HG02588 (cell line): ENCODE results near the gene MYO1F.
"Not testable (repeated sequence)": the region's sequence is repeated elsewhere in the genome, so short reads cannot be mapped to it uniquely, and the experiment has no call there.

Experiments used
- ATAC-seq: cut with Tn5 transposase; IDR thresholded peaks from one replicate; pipeline ENCODE4 v1.9.1; 2021; ENCODE audit warnings: mild to moderate bottlenecking, moderate library complexity; ENCODE audit not compliant: unreplicated experiment

MYO1F gene

GRCh38 chr19:8600816-8601215 lies 23.6 kb upstream of the MYO1F start:
- ATAC-seq, result no peak

DNA sequence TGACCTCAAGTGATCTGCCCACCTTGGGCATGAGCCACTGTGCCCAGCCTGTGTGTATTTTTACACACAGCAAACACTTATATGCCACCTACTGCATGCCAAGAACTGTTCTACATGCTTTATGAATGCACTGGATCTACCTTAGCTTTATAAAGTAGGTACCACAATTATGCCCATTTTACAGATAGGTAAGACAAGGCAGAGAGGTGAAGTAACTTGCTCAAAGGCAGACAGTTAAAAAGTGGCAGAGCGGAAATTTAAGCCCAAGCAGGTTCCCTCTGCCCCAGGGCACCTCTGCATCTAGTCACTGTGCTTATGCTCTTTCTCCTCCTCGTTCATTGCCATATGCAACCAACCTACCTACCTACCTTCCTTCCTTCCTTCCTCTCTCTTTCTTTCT lies 22.8 kb upstream of the MYO1F start:
- ATAC-seq, result no peak

DNA sequence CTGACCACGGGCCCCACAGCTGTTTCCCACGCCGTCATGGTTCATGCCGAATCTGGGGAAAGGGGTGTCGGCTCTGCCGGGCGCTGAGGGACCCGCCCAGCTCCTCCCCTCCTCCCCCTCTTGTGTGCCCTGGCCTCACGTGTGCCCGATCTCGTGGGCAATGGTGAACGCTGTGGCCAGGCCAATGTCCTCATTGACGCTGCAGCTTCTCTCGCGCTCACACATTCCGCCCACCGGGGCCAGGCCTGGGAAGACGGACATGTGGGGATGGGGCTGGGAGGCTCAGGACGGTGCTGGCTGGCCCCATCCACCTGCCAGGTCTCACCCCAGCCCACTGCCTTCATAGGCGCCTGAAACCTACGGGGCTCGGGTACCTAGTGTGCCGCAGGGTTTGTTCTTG lies 18.9 kb upstream of the MYO1F start:
- no peak for ATAC-seq

GRCh38 chr19:8595651-8596050 lies 18.4 kb upstream of the MYO1F start:
- ATAC-seq, result no peak

DNA sequence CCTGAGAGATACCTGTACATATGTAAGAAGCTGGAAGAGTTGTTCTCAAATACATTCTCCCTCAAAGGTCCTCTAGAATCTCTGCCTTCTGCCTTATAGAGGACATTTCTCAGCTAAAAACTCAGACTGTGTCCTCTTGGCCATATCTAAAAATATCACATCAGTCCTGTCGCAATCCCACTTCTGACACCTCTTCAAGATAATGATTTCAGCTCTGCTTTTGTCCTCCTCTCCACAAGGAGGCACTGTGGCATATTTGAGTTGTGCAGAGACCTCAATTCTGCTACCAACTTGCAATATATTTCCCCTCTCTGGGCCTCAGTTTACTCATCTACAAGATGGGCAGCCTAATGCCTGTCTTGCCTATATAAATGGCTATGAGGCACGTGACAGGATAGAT lies 16.7 kb upstream of the MYO1F start:
- ATAC-seq, result no peak

- ATAC-seq, result no peak
Observed at GRCh38 chr19:8592231-8593009, 15.2 kb upstream of the MYO1F start.

DNA sequence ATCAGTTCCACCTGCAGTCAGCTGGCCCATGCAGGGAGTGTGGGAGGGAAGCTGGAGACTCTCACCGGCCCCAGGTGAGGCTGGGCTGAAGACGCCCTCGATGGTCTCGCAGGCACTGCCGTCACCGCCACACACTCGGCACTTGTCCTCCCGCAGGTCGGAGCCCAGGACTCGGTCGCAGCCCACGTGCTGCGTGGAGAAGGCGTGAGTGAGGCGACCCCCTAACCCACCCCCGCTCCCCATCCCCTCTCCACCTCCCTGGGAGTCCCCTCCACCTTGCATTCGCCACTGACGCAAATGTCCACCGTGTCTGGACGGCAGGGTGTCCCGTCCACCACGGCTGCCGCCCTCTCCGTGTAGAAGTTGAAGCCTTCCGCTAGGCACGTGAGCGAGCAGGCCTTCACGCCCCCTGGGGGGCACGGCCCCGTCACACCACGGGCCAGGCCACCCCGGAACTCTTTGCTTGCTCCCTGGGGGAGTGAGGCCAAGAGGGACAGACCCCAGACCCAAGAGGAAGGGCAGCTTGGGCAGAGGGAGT lies 12.0 kb upstream of the MYO1F start:
- ATAC-seq, result no peak

- no peak for ATAC-seq
Observed at GRCh38 chr19:8585894-8586750, 8.9 kb upstream of the MYO1F start.

- ATAC-seq, result no peak
Observed at GRCh38 chr19:8584965-8585893, 8.0 kb upstream of the MYO1F start.

- ATAC-seq, result no peak
Observed at GRCh38 chr19:8580710-8581281, 3.6 kb upstream of the MYO1F start.

DNA sequence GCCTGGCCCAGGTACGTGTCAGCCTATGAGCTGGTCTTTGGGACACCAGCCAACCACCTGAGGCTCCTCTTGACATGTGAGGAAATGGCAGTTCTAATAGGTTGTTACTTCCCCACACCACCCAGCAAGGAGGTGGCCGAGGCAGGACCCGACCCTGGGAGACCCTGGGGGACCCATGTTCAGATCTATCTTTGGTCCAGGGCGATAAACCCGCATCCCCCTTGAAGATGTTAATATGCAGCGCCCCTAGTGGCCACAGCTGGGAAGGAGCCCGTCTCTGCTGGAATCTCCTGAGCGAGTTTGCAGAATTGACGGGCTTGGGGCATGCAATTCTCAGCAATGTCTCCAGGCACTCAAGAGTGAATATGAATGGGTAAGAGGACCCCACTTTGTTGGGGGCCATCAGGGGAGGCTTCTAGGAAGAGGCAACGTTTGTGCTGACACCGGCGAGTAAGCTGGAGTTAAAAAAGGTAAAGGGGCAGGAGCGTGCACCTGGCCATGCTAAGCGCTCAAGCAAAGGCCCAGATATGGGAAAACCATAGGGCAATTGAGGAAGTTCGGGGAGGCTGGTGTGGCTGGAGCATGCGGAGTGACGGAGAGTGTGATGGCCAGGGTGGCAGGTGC lies 1.5 kb upstream of the MYO1F start:
- ATAC-seq, result no peak

DNA sequence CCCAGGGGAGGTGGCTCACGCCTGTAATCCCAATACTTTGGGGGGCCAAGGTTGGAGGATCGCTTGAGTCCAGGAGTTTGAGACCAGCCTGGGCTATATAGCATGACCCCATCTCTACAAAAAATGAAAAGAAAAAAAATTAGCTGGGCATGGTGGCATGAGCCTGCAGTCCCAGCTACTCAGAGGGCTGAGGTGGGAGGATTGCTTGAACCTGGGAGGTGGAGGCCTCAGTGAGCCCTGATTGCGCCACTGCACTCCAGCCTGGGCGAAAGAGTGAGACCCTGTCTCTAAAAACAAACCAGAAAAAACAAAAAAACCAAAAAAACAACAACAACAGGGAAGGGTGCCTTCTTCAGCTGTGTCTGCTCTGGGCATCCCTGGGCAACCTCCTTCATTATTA lies 499 bp upstream of the MYO1F start:
- no peak for ATAC-seq

- ATAC-seq, result no peak
Observed at GRCh38 chr19:8576273-8576993, 809 bp downstream of the MYO1F start.

DNA sequence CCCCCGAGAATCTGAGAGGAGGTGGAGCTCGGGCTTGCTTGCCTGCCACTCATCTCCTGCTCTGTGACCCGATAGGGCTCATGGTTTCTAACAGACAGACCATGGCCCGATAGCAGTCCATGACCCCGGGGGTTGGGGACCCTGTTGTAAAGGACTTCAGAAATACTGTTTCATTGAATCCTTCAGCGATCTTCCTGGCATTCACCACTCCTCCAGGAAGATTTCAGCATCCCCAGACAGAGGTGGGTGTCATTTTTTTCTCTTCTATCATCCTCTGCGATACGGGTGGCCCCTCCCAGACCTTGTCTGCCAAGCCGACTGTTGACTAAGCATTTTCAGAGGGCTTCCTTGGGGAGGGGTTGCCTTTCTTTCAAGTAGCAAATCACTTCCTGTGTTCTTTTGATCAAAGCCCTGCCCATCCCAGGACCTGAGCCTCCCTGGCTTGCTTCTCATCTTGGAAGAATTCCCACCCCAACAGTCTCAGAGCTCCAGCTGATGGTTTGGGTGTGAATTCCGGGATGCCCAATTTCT lies 1.7 kb downstream of the MYO1F start:
- ATAC-seq, result no peak

DNA sequence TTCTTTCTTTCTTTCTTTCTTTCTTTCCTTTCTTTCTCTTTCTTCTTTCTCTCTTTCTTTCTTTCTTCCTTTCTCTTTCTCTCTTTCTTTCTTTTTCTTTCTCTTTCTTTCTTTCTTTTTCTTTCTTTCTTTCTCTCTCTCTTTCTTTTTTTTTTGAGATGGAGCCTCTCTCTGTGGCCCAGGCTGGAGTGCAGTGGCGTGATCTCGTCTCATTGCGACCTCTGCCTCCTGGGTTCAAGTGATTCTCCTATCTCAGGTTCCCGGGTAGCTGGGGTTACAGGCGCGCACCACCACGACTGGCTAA lies 2.7 kb downstream of the MYO1F start:
- not testable (repeated sequence) for ATAC-seq

DNA sequence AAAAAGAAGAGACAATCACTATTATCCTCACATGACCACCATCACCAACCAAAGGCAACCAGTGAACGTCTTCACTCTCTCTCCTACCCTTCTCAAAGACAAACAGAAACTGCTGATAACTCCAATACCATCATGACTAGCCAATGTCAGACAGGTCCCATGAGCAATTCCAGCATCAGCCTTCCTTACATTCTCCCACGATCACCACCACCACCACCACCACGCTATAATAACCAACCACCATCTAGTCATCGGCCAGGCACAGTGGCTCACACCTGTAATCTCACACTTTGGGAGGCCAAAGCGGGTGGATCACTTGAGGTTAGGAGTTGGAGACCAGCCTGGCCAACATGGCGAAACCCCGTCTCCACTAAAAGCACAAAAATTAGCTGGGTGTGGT lies 3.9 kb downstream of the MYO1F start:
- no peak for ATAC-seq

GRCh38 chr19:8571006-8571411 lies 6.2 kb downstream of the MYO1F start:
- ATAC-seq, result no peak

GRCh38 chr19:8569066-8569771 lies 8.0 kb downstream of the MYO1F start:
- ATAC-seq, result peak; percentile 58
